Activated CD4-positive, alpha-beta T cell treated with anti-CD3 and anti-CD28 coated beads for 24 hours (primary cell): ENCODE data around the gene NPM3.

Experiments
- DNase-seq, 2 donors: peaks; one replicate each; pipeline ENCODE4 v3.0.0-alpha.2; 2020; ENCODE audit warnings: low read depth in 2 of 2

The NPM3 gene

DNA sequence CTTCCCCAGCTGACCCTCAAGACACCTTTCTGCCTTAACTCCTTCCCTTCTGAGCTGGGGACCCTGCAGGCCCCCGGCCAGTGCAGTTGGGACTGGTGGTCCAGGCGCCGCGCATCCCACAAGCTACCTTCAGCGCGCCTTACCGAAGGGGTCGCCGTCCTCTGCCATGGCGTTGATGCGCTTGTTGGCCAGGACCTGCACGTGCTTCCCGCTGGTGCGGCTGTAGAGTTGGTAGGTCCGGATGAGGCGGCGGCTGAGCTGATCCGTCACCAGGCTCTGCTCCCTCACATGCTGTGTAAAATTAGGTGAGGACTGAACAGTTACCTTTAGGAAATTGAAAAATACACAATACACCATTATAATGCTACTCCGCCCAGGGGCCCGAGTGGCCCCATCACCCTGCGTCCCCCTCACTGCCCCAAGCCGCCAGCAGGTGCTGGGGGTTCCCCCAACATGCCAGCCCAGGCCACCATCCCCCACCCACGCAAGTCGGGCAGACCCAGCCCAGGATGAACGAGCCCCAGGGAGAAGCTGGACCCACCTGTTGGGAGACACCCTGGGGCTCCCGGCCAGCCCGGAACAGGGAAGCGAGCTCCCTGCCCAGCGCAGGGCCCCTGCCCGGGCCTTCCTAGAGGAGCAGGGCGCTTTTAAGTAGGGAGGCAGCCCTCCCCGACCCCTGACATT is 8.5 kb downstream of the NPM3 start:
- no peak for DNase-seq

GRCh38 chr10:101773923-101774588 is 9.2 kb downstream of the NPM3 start:
- no peak for DNase-seq

DNA sequence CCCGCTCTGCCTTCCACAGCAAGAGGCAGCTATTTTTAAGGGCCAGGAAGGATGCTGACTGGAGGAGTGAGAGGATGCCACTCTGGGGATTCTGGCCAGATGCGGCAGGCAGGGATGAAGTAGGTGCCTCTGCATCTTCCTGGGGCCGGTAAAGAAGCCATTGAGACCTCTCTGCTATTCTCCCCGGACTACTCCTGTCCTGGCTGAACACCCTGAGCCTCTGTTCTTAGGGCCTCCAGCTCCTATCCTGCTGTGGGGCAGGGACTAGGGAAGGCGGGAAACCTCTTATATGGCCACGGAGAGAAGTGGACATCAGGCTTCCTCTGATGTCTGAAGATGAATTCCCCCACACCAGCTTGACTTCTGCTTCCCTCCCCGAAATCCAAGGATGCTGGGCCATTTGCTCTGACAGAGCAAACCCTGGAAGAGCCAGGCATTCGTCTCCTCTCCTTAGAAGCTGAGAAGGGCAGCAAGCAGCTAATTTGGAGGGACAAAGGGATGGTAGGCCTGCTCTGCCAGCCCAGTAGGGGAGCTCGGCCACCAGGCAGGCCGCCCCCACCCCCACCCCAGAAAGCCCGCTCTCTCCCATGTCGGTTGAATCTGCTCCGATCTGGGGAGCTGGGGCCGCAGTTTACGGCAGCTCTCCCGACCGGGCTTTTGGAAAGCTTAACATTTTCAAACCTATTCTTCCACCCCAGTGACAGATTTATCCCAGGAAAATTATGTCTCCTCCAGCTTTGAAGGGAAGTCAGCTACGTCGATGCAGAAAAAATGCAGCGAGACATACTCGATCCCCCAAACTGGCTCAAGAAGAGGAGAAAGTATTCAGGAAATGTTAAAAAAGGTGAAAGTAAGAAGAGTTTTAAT is 10.1 kb downstream of the NPM3 start:
- DNase-seq: no peak

DNA sequence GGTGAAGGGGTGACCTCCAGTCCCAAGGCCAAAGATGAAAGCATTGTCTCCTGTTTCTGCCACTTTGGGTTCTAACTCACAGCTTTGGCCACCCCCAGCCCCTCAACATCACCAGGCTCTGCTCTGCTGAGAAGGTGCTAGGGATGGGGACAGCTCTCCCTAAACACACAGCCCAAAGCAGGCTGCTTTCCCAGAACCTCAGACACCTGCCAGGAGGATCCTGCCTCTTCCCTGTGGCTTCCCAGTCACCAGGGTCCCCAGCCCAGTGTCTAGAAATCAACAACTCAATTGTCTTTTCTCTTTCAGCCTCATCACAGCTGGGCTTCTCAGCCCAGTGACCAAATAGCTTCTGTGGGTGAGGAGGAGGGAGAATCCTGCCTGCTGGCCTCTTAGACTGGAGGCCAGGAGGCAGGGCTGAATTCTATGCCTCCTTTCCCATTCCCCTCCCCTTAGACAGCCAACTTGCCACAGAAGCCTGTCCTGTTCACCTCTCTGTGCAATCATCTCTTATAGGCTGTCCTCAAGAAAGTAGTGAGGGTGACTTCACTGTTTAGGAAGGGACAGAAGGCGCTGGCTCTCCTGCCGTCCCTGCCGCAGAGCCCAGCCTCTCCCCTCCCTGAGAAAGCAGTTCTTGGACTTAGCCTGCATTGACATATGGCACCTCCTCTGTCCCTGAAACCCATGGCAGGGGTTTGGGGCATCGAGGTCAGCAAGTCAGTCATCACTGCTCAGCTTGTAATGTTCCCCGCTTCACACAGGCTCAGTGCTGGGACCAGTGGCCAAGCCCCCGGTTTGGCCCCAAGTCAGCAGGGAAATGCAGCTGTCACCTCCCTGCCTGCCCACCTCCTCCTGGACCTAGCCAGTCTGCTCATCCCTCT is 11.0 kb downstream of the NPM3 start:
- no peak for DNase-seq

- DNase-seq: no peak
Observed at GRCh38 chr10:101771380-101771779, 11.9 kb downstream of the NPM3 start.

GRCh38 chr10:101770331-101771215 is 12.7 kb downstream of the NPM3 start:
- no peak for DNase-seq

GRCh38 chr10:101769541-101770180 is 13.6 kb downstream of the NPM3 start:
- no peak for DNase-seq

DNA sequence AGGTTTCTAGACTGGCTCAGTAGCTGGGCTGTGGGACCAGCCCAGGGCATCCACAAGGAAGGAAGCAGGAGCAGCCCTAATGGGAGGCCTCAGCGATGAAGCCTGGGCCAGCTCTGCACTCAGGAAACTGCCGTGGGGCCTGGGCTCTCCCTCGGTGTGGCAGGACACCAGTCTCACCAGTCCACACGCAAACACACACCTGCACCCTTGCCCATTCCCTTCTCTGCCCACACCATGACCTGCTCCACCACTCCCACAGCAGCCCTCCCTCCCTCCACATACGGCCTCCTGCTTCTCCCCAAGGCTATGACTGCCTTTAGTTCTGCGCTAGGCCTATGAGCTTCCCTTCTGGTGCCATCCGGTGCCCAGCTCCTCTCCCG is 14.5 kb downstream of the NPM3 start:
- DNase-seq: no peak

GRCh38 chr10:101767966-101768790 is 15.1 kb downstream of the NPM3 start:
- no peak for DNase-seq

DNA sequence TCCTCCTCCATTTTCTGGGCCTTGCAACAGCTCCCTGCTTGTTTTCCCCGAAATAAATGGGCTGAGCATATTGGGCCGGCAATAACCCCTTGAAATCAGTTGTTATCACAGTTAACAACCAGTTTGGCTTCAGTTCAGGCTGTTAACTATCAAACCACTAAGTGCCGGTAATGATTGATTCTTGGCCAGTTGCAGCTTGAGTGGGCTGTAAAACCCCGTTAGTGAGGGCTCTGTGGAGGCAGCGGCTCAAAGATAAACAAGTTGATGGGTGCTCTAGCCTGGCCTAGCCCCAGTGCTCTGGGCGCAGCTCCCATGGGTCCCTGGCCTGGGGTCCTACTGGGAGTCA is 15.7 kb downstream of the NPM3 start:
- no peak for DNase-seq

DNA sequence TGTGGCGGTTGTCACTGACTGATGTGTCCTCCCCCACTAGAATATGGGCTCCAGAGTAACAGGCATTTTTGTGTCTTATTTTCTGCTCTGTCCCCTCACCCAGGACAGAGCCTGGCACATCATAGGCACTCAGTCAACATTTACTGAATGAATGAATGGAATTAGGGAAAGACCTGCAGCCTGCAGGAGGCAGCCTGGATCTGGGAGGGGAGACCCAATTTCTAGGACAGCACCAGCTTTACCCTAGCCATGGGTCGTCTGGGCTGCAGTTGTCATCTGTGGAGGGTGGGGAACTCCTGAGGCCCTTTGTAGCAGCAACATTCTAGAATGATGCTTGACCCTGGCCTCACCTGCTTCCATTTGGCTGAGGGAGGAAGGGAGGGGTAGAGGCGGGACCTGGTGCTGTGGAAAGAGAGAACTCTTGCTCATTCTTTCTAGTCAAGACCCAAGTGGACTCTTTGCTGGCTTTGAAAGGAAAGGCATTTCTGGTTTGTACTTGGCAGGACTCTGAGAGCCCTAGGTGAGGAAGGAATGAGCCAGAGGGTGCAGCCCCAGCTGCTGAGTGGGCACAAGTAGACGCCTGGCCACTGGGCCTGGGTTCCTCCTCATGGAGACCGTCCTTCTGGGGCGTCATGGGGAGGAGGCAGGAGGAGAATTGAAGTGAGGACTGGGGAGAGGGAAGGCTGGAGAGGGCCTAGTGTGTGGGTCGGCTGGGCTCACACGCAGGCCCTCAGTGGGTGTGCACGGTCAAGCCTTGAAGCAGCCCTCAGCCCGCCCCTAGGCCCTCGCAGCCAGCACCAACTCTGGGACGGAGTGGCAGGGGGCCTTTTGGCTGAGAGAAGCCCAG is 16.3 kb downstream of the NPM3 start:
- DNase-seq: no peak

GRCh38 chr10:101766306-101766705 is 16.9 kb downstream of the NPM3 start:
- no peak for DNase-seq

GRCh38 chr10:101763141-101763846 is 20.0 kb downstream of the NPM3 start:
- DNase-seq: no peak

DNA sequence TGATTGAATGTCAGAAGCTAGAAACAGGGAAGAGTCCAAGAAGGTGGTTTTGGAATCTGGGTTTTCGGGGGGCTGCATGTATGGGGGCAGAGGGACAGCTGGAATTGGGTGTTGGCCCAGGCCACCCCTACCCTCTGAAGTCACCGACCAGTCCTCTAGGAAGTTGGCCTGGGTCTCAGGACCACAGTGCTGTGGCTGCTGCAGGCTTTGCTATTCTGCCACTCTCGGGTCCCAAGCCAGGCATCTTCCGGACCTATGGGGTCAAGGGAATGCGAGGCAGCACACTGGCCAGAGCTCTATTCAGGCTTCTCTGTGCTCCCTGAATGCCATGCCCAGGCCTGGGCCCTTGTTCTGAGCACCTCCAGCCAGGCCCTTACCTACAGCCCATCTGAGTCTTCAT is 20.5 kb downstream of the NPM3 start:
- DNase-seq: no peak

GRCh38 chr10:101761226-101761625 is 22.0 kb downstream of the NPM3 start:
- no peak for DNase-seq

GRCh38 chr10:101760510-101760909 is 22.7 kb downstream of the NPM3 start:
- DNase-seq: no peak

GRCh38 chr10:101759309-101760247 is 23.7 kb downstream of the NPM3 start:
- DNase-seq: no peak
